ENCODE data around the gene ARL6IP6. TPM values are rescaled to one million over a fixed set of nuclear protein-coding genes. Genes with fewer than 3 reads are reported as not detected.

Gene ARL6IP6
- total and polyA plus RNA-seq, 7 donors = 5.4 to 18.2 (median 10.3) TPM

- WGBS, 2 donors = 77 to 87% methylated on average over 2 of the region's 2 CpGs
- no peaks in the 10 kb centered on the region for H3K9me3 ChIP-seq
- no peaks in the 10 kb centered on the region for H3K27me3 ChIP-seq
- H3K27ac ChIP-seq = no peak overlapping the region
- no peak for TF ChIP-seq POLR2AphosphoS5 (IDR thresholded peaks at IDR 0.05)
- no peak for TF ChIP-seq EP300 (IDR thresholded peaks at IDR 0.05)
- no peak for TF ChIP-seq CTCF (IDR thresholded peaks at IDR 0.05)
- TF ChIP-seq POLR2A (IDR thresholded peaks at IDR 0.05) = no peak
- DNase-seq = no peak
- peaks cover 0 to 28% (median 4%) of the 10 kb centered on the region in 4 donors for H3K36me3 ChIP-seq
- intact Hi-C loops (cut with DNase I) = loop anchor here (10.0 kb wide), 2 partner anchors 444 to 764 kb away; partner anchors contain the start of gene RPRM
- peaks cover 0 to 22% (median 12%) of the 10 kb centered on the region in 4 donors for H3K4me1 ChIP-seq
- no peak overlapping the region for H3K4me3 ChIP-seq
These were observed 7.7 kb upstream of the ARL6IP6 start for GRCh38 chr2:152710713-152711112.

- intact Hi-C loops (cut with DNase I) = loop anchor here (10.0 kb wide), 2 partner anchors 440 to 760 kb away; partner anchors contain the start of gene RPRM
- no peaks in the 10 kb centered on the region for H3K27me3 ChIP-seq
- H3K36me3 ChIP-seq = peaks cover 0 to 28% (median 2%) of the 10 kb centered on the region in 4 donors
- no peak for TF ChIP-seq POLR2AphosphoS5 (IDR thresholded peaks at IDR 0.05)
- no peak for TF ChIP-seq EP300 (IDR thresholded peaks at IDR 0.05)
- TF ChIP-seq POLR2A (IDR thresholded peaks at IDR 0.05) = no peak
- no peak for TF ChIP-seq CTCF (IDR thresholded peaks at IDR 0.05)
- no peak for DNase-seq
- no peaks in the 10 kb centered on the region for H3K9me3 ChIP-seq
- H3K4me1 ChIP-seq = peaks cover 0 to 31% (median 26%) of the 10 kb centered on the region in 4 donors
- H3K27ac ChIP-seq = no peak overlapping the region
- 77 to 83% methylated on average over 1 of the region's 1 CpG for WGBS, 2 donors
- H3K4me3 ChIP-seq = no peak overlapping the region
These were observed 3.3 kb upstream of the ARL6IP6 start for GRCh38 chr2:152715112-152715511.

GRCh38 chr2:152715854-152716428 is 2.5 kb upstream of the ARL6IP6 start:
- TF ChIP-seq POLR2AphosphoS5 (IDR thresholded peaks at IDR 0.05) (no peak), CTCF (IDR thresholded peaks at IDR 0.05) (peak in 2 of 4 experiments; percentile 9 to 12)
- no peaks in the 10 kb centered on the region for H3K27me3 ChIP-seq
- H3K4me1 ChIP-seq = peaks cover 0 to 40% (median 34%) of the 10 kb centered on the region in 4 donors
- peak overlapping the region in 2 of 4 donors; percentile 96 to 97 for H3K27ac ChIP-seq
- no peak for DNase-seq
- H3K4me3 ChIP-seq = peak overlapping the region in 2 of 4 donors; percentile 87 to 94
- H3K9me3 ChIP-seq = no peaks in the 10 kb centered on the region
- peaks cover 0 to 28% (median 2%) of the 10 kb centered on the region in 4 donors for H3K36me3 ChIP-seq
- 21 to 39% methylated on average over 8 of the region's 8 CpGs for WGBS, 2 donors
- intact Hi-C loops (cut with DNase I) = loop anchor here (10.0 kb wide), 2 partner anchors 439 to 759 kb away; partner anchors contain the start of gene RPRM

- Histone ChIP-seq H3K9me3 (no peaks in the 10 kb centered on the region), H3K36me3 (peaks cover 0 to 25% (median 2%) of the 10 kb centered on the region in 4 donors), H3K27me3 (no peaks in the 10 kb centered on the region), H3K4me1 (peaks cover 0 to 47% (median 36%) of the 10 kb centered on the region in 4 donors), H3K4me3 (peak overlapping the region; percentile 87 to 94 (median 94)), H3K27ac (peak overlapping the region; percentile 96 to 98 (median 97))
- whole genome bisulfite sequencing, 2 donors = 0% methylated on average over 13 of the region's 13 CpGs
- DNase-seq = no peak
- TF ChIP-seq EP300 (IDR thresholded peaks at IDR 0.05) (no peak), CTCF (IDR thresholded peaks at IDR 0.05) (no peak), POLR2AphosphoS5 (IDR thresholded peaks at IDR 0.05) (no peak)
- intact Hi-C loops (cut with DNase I) = loop anchor here (1.0 to 10.0 kb wide), 3 partner anchors 382 to 758 kb away; partner anchors contain the start of genes FMNL2 and RPRM
These were observed 1.6 kb upstream of the ARL6IP6 start for GRCh38 chr2:152716805-152717227.
